ENCODE data around the gene PPP1R27.

PPP1R27 gene

DNA sequence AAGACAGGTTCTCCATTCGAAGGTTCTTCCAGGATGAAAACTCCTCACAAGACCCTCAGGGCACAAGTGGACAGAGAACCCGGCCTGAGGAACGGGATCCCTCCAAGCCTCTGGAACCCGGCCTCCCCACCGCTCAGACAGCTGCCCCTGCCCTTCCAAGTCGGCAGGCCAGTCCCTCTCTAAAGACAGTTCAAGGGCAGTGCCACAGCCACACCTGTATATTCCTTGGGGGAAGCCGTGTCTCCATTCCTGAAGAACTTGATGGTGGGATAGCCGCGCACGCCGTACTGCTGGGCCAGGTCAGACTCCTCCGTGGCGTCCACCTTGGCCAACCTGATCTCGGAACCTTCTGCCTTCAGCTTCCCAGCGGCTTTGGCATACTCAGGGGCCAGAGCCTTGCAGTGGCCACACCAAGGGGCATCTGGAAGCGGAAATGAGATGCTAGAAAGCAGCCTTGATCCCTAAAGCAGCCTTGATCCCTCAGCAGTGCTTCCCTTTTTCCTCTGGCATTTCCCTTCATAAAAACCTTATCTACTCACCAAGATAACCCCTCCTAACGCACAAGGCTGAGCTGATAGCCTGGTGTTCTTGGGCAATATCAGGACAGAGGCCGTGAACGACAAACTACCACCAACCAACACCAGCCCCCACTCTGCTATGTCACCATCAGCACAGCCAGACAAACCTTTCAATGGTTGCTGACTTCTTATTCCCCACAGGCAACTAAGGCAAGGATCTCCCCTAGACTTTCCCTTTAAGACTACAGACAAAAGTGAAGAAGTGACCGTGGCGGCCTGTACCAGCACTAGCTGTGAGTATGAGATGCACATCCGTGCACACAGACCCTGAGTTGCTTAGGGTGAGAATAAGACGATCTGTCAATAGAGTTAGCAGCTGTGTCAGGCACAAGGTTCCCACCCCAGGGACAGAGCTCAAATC lies 24.4 kb upstream of the PPP1R27 start:
- H3K27ac ChIP-seq (ENCODE audit: low read length), result peak overlapping the region; percentile 92
- peaks cover 5 to 49% of the 10 kb centered on the region in 2 donors for H3K4me1 ChIP-seq (ENCODE audit: control insufficient read depth in 1 of 2, insufficient read depth in 2 of 2, low read length in 2 of 2)
- H3K4me3 ChIP-seq (ENCODE audit: low read depth in 1 of 2, low read length in 2 of 2), result peak overlapping the region; percentile 84 to 92
- no peaks in the 10 kb centered on the region for H3K27me3 ChIP-seq (ENCODE audit: low read depth, low read length)
- H3K9me3 ChIP-seq (ENCODE audit: control insufficient read depth in 1 of 2, low read length in 2 of 2), result no peaks in the 10 kb centered on the region
- H3K36me3 ChIP-seq (ENCODE audit: control insufficient read depth in 1 of 2, insufficient read depth in 2 of 2, low read length in 2 of 2), result peaks cover 16 to 28% of the 10 kb centered on the region in 2 donors

DNA sequence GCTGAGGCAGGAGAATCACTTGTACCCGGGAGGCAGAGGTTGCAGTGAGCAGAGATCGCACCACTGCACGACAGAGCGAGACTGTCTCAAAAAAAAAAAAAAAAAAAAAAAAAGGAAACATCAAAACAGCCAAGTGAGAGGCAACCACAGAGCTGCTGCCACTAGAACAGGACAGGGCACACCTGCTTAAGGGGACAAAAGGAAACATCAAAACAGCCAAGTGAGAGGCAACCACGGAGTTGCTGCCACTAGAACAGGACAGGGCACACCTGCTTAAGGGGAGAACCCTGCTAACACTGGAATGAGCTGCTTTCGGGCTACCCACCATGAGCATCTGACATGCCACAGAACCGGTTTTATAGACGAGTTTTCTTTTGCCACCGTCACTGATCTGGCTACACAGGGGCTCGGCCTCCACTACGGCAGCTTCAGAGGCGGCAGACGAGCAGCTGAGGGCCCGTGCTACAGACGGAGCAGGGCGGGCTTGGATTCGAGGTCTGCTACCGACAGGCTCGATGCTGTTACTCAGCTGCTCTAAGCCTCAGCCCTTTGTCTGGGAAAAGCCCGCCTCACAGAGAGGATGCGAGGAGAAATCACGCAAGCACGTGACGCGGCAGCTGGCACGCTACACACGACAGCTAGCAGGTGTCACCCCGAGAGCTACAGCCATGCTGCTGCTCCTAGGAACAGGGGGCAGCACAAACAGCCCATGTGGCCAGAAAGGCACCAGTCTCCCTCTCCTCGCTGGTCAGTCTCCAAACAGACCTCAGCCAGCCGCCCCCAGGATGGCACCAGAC lies 23.5 kb upstream of the PPP1R27 start:
- peak overlapping the region; percentile 92 for H3K27ac ChIP-seq (ENCODE audit: low read length)

DNA sequence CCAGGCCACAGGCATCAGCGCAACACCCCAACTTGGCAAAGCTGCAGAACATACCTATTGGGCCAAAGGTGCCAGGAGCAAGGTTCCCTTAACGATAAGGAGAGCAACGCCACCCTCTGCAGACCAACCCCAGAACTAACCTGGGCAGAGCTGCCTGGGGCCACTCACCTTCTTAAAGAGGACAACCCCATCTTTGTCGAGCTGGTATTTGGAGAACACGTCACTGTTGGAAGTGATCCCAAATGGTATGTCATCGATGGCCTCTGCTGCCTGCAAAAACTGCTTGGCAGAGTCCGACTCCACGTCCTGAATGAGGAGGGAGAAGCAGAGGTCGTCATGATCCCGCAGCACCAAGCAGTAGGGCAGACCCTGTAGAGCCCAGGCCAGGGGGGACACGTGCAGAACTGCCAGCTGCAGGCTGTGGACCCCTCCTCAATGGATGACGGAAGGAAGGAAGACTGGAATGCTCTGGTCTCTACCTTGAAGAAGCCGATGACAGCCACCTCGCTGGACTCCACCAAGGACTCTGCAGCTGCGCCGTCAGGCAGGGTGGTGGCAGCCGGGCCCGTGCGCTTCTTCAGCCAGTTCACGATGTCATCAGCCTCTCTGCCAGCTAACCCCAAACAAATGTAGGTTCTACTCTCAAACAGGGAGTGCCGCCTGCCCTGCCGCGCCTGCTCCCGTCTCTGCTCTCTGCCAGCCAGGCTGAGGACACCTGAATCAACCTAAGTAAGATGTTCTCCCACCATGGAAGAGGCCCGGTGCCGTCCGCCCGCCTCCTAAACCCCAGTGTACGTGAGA lies 20.3 kb upstream of the PPP1R27 start:
- Histone ChIP-seq H3K27me3 (ENCODE audit: low read depth, low read length) (no peaks in the 10 kb centered on the region), H3K9me3 (ENCODE audit: control insufficient read depth in 1 of 2, low read length in 2 of 2) (no peaks in the 10 kb centered on the region), H3K4me3 (ENCODE audit: low read depth in 1 of 2, low read length in 2 of 2) (no peak overlapping the region), H3K27ac (ENCODE audit: low read length) (no peak overlapping the region), H3K36me3 (ENCODE audit: control insufficient read depth in 1 of 2, insufficient read depth in 2 of 2, low read length in 2 of 2) (peaks cover 38 to 47% of the 10 kb centered on the region in 2 donors), H3K4me1 (ENCODE audit: control insufficient read depth in 1 of 2, insufficient read depth in 2 of 2, low read length in 2 of 2) (peaks cover 5 to 24% of the 10 kb centered on the region in 2 donors)

More for the DNA sequence above, 23.5 kb upstream of the PPP1R27 start:
- H3K9me3 ChIP-seq (ENCODE audit: control insufficient read depth in 1 of 2, low read length in 2 of 2), result no peaks in the 10 kb centered on the region
- peaks cover 5 to 45% of the 10 kb centered on the region in 2 donors for H3K4me1 ChIP-seq (ENCODE audit: control insufficient read depth in 1 of 2, insufficient read depth in 2 of 2, low read length in 2 of 2)
- H3K36me3 ChIP-seq (ENCODE audit: control insufficient read depth in 1 of 2, insufficient read depth in 2 of 2, low read length in 2 of 2), result peaks cover 21 to 32% of the 10 kb centered on the region in 2 donors
- H3K27me3 ChIP-seq (ENCODE audit: low read depth, low read length), result no peaks in the 10 kb centered on the region
- peak overlapping the region; percentile 84 to 92 for H3K4me3 ChIP-seq (ENCODE audit: low read depth in 1 of 2, low read length in 2 of 2)

DNA sequence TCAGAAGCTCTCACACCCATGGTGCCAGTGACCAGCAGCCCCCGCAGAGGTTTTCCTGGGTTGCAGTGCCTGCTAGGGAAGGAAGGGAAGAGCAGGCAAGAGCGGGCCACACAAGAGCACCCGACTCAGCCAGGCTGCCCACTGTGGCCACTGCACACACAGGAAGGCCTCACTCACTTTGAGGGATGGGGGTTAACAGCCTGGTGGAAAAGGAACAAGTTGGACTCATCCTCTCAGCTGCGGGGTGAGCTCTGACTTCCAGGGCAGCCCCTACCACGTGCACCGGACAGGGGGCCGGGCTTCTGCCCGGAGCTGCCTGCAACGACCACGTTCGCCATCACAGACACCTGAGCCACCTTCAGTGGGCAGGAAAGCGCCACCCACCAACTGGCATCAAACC lies 17.4 kb upstream of the PPP1R27 start:
- peaks cover 0 to 9% of the 10 kb centered on the region in 2 donors for H3K4me1 ChIP-seq (ENCODE audit: control insufficient read depth in 1 of 2, insufficient read depth in 2 of 2, low read length in 2 of 2)
- H3K27ac ChIP-seq (ENCODE audit: low read length), result no peak overlapping the region
- no peaks in the 10 kb centered on the region for H3K27me3 ChIP-seq (ENCODE audit: low read depth, low read length)
- peaks cover 37 to 46% of the 10 kb centered on the region in 2 donors for H3K36me3 ChIP-seq (ENCODE audit: control insufficient read depth in 1 of 2, insufficient read depth in 2 of 2, low read length in 2 of 2)
- H3K9me3 ChIP-seq (ENCODE audit: control insufficient read depth in 1 of 2, low read length in 2 of 2), result no peaks in the 10 kb centered on the region
- H3K4me3 ChIP-seq (ENCODE audit: low read depth in 1 of 2, low read length in 2 of 2), result no peak overlapping the region

DNA sequence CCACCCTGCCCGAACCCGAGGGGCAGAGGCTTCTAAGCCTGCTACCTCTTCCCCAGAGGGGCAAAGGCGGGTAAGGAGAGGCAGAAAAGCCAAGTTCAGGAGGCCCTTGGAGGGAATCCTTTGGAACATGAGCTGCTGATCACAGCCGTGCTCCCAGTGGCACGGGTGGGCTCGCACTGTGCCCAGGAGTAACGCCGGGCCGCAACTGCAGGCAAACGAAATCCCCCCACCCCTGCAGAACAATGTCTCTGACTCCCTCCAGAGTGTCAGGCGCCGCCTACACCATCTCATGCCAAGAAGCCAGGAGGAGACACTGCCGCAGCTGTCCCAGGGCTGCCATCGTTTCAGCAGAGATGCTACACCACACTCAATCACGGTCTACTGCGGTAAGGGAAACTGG lies 16.6 kb upstream of the PPP1R27 start:
- H3K27ac ChIP-seq (ENCODE audit: low read length), result no peak overlapping the region
- H3K36me3 ChIP-seq (ENCODE audit: control insufficient read depth in 1 of 2, insufficient read depth in 2 of 2, low read length in 2 of 2), result peaks cover 45 to 54% of the 10 kb centered on the region in 2 donors
- H3K27me3 ChIP-seq (ENCODE audit: low read depth, low read length), result no peaks in the 10 kb centered on the region
- no peak overlapping the region for H3K4me3 ChIP-seq (ENCODE audit: low read depth in 1 of 2, low read length in 2 of 2)
- no peaks in the 10 kb centered on the region for H3K9me3 ChIP-seq (ENCODE audit: control insufficient read depth in 1 of 2, low read length in 2 of 2)
- peaks cover 0 to 9% of the 10 kb centered on the region in 2 donors for H3K4me1 ChIP-seq (ENCODE audit: control insufficient read depth in 1 of 2, insufficient read depth in 2 of 2, low read length in 2 of 2)

DNA sequence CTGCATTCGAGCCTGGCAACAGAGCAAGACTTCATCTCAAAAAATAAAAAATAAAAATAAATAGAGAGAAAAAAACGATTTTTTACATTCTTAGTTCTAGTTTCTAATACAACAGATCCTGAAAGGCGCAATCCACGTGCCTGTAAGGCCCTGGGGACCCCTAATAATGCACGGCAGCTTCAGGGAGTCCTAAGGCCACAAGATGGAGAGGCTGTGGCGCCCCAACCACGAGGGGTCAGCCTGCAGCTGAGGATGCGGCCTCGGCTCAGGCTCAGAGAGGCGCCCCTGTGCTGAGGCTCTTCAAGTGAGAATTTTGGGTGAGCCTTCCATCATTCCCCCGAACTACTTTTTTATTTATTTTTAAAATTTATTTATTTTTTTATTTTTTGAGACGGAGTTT lies 14.6 kb upstream of the PPP1R27 start:
- no peak overlapping the region for H3K27ac ChIP-seq (ENCODE audit: low read length)
- no peaks in the 10 kb centered on the region for H3K4me1 ChIP-seq (ENCODE audit: control insufficient read depth in 1 of 2, insufficient read depth in 2 of 2, low read length in 2 of 2)
- no peaks in the 10 kb centered on the region for H3K27me3 ChIP-seq (ENCODE audit: low read depth, low read length)
- no peaks in the 10 kb centered on the region for H3K9me3 ChIP-seq (ENCODE audit: control insufficient read depth in 1 of 2, low read length in 2 of 2)
- H3K36me3 ChIP-seq (ENCODE audit: control insufficient read depth in 1 of 2, insufficient read depth in 2 of 2, low read length in 2 of 2), result peaks cover 51 to 63% of the 10 kb centered on the region in 2 donors
- no peak overlapping the region for H3K4me3 ChIP-seq (ENCODE audit: low read depth in 1 of 2, low read length in 2 of 2)

DNA sequence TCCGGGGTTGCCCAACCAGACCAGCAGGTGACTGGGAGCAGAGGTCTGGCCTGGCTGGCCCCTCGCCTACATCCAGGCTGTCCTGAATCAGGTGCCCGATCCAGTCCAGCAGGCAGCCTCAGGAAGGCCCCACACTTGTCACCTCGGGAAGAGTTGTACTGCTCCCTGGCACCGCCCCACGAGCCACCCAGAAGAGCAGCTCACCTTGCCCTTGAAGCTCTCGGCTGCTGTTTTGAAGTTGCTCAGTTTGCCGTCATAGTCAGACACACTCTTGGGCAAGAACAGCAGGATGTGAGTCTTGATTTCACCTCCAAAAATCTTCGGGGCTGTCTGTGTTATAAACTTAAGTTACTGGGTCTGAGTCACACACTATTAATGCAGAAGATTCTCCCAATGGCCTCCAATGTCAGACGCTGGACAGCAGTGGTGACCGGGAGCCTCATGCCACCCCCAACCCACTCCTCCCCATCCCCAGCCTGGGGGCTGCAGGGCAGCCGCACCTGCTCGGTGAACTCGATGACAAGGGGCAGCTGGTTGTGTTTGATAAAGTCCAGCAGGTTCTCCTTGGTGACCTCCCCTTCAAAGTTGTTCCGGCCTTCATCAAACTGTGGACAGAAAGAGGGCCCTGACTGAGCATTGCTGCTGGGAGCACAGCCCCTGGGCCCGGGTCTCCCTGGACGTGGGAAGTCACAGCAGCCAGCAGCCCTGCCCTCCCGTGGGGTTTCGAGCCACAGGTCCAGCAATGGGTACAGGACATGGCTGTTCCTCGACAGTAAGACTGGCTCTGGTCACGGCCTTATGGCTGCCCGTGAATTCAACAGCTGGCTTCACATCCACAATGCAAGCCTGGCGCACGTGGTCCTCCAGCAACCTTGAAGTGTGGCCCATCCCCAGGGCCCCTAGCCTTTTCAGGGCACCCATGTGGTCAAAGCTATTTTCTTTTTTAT lies 12.2 kb upstream of the PPP1R27 start:
- Histone ChIP-seq H3K36me3 (ENCODE audit: control insufficient read depth in 1 of 2, insufficient read depth in 2 of 2, low read length in 2 of 2) (peaks cover 53 to 63% of the 10 kb centered on the region in 2 donors), H3K4me1 (ENCODE audit: control insufficient read depth in 1 of 2, insufficient read depth in 2 of 2, low read length in 2 of 2) (no peaks in the 10 kb centered on the region), H3K27me3 (ENCODE audit: low read depth, low read length) (no peaks in the 10 kb centered on the region), H3K4me3 (ENCODE audit: low read depth in 1 of 2, low read length in 2 of 2) (no peak overlapping the region), H3K27ac (ENCODE audit: low read length) (no peak overlapping the region), H3K9me3 (ENCODE audit: control insufficient read depth in 1 of 2, low read length in 2 of 2) (no peaks in the 10 kb centered on the region)

DNA sequence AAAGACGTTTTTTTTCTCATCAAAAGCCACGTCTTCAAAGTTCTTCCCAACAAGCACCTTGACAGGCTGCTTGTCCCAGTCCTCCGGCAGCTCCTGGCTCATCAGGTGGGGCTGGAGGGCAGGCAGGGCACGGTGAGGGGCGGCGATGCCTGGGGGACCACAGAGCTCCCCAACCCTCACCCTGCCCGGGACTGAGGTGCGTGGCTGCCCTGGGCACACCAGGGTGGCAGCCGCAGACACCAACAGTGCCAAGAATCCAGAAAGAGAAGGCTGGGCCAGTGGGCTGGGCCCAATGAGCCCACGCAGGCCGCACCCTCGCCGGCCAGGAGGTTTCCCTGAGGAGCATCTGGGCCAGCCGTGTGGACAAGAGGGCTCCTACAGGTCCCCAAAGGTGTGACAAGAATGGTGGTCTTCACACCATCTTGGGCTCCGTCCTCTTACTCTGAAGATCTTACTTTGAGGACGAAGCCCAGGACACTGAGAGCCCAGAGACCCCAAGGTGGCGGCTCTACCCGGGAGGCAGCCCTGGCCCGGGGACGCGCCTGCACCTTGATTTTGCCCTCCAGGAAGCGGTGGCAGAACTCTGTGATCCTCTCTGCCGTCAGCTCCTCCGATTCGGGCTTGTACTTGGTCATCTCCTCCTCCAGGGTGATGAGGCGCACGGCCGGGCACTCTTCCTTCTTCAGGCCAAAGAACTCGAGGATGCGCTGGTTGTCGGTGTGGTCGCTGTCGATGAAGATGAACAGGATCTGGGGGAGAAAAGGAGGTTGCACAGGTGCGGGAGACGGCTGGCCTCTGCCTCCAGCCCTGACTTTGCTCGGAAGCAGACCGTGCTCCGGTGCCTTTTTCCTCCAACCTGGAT lies 11.3 kb upstream of the PPP1R27 start:
- Histone ChIP-seq H3K27ac (ENCODE audit: low read length) (no peak overlapping the region), H3K27me3 (ENCODE audit: low read depth, low read length) (no peaks in the 10 kb centered on the region), H3K9me3 (ENCODE audit: control insufficient read depth in 1 of 2, low read length in 2 of 2) (no peaks in the 10 kb centered on the region), H3K36me3 (ENCODE audit: control insufficient read depth in 1 of 2, insufficient read depth in 2 of 2, low read length in 2 of 2) (peaks cover 47 to 54% of the 10 kb centered on the region in 2 donors), H3K4me3 (ENCODE audit: low read depth in 1 of 2, low read length in 2 of 2) (no peak overlapping the region), H3K4me1 (ENCODE audit: control insufficient read depth in 1 of 2, insufficient read depth in 2 of 2, low read length in 2 of 2) (no peaks in the 10 kb centered on the region)

DNA sequence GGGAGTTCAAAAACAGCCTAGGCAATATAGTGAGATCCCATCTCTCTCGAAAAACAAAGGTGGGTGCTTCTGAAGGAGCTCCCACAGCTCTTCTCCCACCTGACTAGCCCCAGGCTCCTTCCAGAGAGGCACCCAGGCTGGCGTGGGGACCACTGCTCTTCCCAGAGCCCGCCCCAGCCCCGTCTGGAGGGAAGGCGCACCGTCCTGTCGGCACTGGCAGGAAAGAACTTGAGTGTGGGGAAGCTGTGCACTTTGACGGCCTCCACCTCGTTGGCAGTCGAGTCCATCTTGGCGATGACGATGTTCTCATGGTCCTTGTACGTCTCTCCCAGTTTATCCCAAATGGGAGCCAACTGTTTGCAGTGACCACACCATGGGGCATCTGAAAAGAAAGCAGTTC lies 10.5 kb upstream of the PPP1R27 start:
- Histone ChIP-seq H3K4me3 (ENCODE audit: low read depth in 1 of 2, low read length in 2 of 2) (no peak overlapping the region), H3K9me3 (ENCODE audit: control insufficient read depth in 1 of 2, low read length in 2 of 2) (no peaks in the 10 kb centered on the region), H3K36me3 (ENCODE audit: control insufficient read depth in 1 of 2, insufficient read depth in 2 of 2, low read length in 2 of 2) (peaks cover 47 to 54% of the 10 kb centered on the region in 2 donors), H3K27ac (ENCODE audit: low read length) (no peak overlapping the region), H3K4me1 (ENCODE audit: control insufficient read depth in 1 of 2, insufficient read depth in 2 of 2, low read length in 2 of 2) (no peaks in the 10 kb centered on the region), H3K27me3 (ENCODE audit: low read depth, low read length) (no peaks in the 10 kb centered on the region)
